Left ventricle myocardium superior (tissue), 1 donor: ENCODE results near the gene DLD. TPM values are rescaled to one million over a fixed set of nuclear protein-coding genes. Genes with fewer than 3 reads are reported as not detected.
"Not testable (repeated sequence)": the region's sequence is repeated elsewhere in the genome, so short reads cannot be mapped to it uniquely, and the experiment has no call there.

Experiments
- ATAC-seq: fragments of 200-7000 bp; cut with Tn5 transposase; one replicate; pipeline ENCODE4 v1.9.1; 2020; ENCODE audit warnings: mild to moderate bottlenecking, moderate library complexity
- DNase-seq: peaks from one replicate; pipeline ENCODE4 v3.0.0-alpha.2; 2020
- intact Hi-C: fragments of 100-400 bp; cut with micrococcal nuclease; formaldehyde crosslinking; loops from one replicate; pipeline ENCODE4 v1.11.0; 2022
- total RNA-seq: library from RNA; stranded (reverse); fragmentation: NEBNext Ultra II Directional; extraction: Animal tissue kit (Norgen Biotek cat#: 25700); gene quantifications from one replicate; pipeline ENCODE4 v1.2.1, GENCODE V29; 2021
- donor health status: DM: no; HTN: yes; CAD: no; lungs with severe emphysema.

DLD gene
- total RNA-seq, 1 donor from 2014 or later: 314 TPM

DNA sequence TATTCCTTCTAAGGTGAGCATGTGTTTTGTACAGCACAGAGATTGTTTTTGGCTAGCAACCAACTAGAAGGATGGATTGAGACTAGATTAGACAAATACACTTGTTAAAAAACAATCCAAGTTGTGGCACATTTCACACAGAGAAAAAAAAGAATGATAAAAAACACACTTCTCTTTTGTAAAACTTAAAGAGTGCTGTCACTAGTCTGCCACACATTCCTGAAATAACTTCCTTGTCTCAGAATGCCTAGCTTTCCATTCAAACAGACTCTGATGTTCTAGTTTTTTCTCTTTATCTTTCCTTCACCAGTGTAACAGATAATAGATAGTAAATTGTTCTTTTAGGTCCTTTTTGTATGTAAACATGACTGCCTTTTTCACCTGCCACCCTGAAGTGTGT, 11.4 kb downstream of the DLD start:
- intact Hi-C loops: no loop called here
- DNase-seq: no peak
- ATAC-seq: no peak

GRCh38 chr7:107907790-107908189, 16.8 kb downstream of the DLD start:
- no peak for DNase-seq
- ATAC-seq: peak; percentile 79
- intact Hi-C loops: no loop called here

DNA sequence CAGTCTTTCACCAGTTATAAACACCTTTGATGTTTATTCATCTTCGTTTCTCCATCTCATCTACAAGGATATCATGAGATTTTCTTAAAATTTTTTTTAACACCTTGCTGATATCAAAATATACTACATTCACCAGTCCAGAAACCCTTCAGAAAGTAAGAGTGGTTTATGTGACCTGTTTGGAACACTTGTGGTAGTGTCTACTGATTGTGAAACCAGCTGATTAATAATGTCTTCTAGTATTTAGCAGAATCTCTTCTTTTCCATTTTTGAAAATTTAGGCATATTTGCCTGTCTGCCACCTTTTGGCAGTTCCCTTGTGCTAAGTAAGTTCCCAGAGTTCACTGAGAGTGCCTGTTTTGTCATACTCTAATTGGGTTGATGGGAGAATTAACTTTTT, 18.5 kb downstream of the DLD start:
- intact Hi-C loops: no loop called here
- DNase-seq: no peak
- no peak for ATAC-seq

GRCh38 chr7:107911981-107912380, 21.0 kb downstream of the DLD start:
- ATAC-seq: no peak
- DNase-seq: no peak
- intact Hi-C loops: no loop called here

GRCh38 chr7:107913851-107914250, 22.9 kb downstream of the DLD start:
- intact Hi-C loops: no loop called here
- no peak for ATAC-seq

GRCh38 chr7:107914831-107915230, 23.8 kb downstream of the DLD start:
- ATAC-seq: no peak

More at GRCh38 chr7:107913851-107914250, 22.9 kb downstream of the DLD start:
- DNase-seq: no peak

DNA sequence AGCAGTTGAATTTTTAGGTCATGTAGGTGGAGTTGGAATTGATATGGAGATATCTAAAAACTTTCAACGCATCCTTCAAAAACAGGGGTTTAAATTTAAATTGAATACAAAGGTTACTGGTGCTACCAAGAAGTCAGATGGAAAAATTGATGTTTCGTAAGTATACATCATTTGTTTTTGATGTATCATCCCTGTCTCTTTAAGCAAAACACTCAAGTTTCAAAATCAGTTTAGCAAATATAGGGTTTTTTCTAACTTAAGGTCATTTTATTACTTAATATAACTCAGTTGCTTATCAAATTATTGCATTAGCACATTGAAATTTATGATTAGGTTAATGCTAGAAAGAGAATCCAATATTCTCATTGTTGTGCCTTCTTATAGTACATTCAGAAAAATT, 24.6 kb downstream of the DLD start:
- ATAC-seq (no peak), DNase-seq (no peak)
- intact Hi-C loops: no loop called here

More at GRCh38 chr7:107914831-107915230, 23.8 kb downstream of the DLD start:
- DNase-seq: no peak
- intact Hi-C loops: no loop called here

- ATAC-seq (peak; percentile 61), DNase-seq (no peak)
- intact Hi-C loops: no loop called here
These were observed 27.0 kb downstream of the DLD start for GRCh38 chr7:107917763-107918651.

GRCh38 chr7:107918948-107919347, 28.0 kb downstream of the DLD start:
- DNase-seq: no peak
- no peak for ATAC-seq
- intact Hi-C loops: no loop called here

DNA sequence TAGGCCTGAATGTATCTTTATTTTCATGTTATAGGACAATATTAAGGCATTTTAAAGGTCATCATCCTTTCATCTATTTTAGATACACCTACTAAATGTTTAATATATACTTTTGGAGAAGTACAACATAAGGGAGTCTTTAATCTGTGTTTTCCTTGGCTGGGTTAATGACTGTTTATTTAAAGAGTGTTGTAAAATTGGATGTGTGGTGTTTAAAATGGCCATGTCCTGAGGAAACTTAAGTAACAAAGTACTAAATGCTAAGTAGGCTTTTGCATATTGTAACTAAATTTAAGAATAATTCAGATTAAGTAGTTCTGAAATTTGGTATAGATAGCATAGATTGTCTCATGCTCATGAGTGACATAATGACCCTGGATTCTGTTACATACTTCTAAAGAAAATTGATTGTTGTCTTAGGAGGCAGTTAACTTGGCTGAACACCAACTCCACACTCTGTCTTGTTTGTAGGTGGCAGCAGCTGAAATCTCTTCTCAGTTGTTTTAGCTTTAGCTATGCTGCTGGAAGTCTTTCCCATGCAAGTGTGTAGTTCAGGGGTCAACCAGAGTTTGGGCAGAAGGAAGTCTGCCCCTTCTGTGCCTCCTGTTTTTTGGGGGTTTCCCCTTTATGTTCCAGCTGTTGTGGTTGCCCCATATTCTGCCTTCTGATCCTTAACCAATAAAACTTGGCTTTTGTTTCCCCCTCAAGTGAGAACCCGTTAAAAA, 29.2 kb downstream of the DLD start:
- no peak for DNase-seq

GRCh38 chr7:107921826-107922225, 30.8 kb downstream of the DLD start:
- intact Hi-C loops, ATAC-seq, DNase-seq: not testable (repeated sequence)

More for the DNA sequence above, 29.2 kb downstream of the DLD start:
- intact Hi-C loops: no loop called here
- ATAC-seq: peak; percentile 25

DNA sequence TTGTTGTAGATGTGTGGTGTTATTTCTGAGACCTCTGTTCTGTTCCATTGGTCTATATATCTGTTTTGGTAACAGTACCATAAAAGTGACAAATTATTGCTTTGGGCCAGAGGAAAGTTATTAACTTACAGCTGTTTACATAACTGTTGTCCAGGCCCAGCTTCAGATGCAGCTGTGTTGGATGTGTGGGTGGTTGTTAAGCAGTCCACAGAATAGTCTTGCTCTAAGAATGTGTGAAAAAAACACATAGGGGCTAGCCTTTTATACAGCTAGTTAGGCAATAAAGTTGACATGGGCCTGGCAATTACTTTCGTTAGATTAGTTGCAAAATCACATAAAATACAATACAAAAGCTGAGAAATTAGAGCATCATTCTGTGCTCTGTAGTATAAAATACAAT, 31.9 kb downstream of the DLD start:
- intact Hi-C loops: no loop called here
- ATAC-seq: peak; percentile 35

DNA sequence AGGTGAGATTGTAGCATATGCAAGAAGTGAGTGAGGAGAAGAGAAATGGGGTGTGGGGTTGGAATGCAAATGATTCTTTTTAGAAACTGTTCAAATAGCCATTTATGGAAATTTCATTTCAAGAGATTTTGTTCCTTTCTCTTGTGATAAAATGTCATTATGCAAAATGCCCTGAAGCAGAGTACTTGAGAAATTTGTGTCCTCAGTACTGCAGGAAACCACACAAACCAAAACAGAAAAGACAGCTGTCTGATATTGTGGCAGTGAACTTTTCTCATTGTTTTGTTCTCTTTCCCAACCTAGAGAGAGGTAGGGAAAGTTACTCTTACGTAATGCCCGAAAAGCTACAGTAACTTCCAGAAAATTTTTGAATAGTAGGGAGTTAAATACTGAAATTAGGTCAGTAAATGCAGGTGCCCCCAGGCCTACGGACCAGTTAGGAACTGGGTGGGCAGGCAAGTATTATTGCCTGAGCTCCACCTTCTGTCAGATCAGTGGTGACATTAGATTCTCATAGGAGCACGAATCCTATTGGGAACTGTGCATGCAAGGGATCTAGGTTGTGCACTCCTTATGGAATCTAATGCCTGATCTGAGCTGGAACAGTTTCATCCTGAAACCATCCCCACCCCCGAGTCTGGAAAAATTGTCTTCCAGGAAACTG, 34.0 kb downstream of the DLD start:
- intact Hi-C loops: no loop called here
- ATAC-seq: peak; percentile 8

More for the DNA sequence above, 31.9 kb downstream of the DLD start:
- DNase-seq: no peak

GRCh38 chr7:107926481-107926880, 35.5 kb downstream of the DLD start:
- ATAC-seq (peak; percentile 27), DNase-seq (no peak)
- intact Hi-C loops: no loop called here

More for the DNA sequence above, 34.0 kb downstream of the DLD start:
- no peak for DNase-seq

DNA sequence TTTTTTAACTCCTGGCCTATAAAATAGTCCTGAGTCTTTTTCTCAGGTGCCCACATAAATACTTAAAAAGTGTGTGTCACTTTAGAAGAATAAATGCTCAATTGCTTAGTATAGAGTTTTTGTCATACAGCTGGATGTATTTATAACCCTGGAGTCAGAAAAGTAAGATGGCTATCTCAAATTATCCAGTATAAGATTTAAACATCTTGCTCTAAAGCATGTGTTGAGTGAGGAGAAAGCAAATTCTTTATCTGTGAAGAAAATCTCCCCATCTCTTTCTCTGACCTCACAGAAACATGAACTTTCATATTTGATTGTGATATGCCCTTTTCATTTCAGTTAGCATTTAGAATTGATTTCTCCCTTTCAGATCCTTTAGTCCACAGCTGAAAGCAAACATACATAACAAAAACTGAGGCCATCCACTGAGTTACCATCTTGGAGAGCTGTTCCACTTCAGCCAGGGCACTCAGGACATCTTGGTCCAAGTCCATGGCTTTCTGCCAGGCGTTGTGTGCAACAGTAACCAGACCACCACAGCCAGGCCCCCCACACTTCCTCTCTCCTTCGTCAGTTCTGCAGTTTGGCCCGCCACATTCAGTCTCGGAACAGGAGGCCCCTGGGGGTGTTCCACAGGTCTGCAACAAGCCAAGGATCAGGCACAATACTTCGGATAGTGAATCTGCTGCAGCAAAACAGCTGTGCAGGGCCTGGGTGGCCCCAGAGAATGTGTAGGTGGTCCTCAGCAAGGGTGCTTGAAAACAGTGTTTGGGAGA, 40.9 kb downstream of the DLD start:
- intact Hi-C loops: no loop called here
- peak; percentile 67 for ATAC-seq
- DNase-seq: peak; percentile 61

DNA sequence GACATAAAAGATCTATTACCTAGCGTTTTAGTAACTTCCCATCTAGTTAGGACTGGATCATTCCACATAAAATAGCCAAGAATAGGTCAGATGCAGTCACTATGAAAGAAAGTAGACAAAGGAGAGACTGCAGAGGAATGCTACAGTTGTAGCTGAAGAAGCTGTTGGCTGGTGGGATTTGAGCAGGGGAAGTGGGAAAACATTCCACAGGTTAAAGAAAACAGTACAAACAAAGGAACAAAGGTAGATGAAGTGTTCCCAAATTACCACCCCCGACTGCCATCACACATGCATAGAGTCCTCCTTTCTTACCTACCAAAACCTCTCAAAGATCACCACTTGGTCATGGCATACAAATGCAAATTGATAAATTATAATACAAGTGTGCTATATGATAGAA, 41.8 kb downstream of the DLD start:
- intact Hi-C loops: no loop called here
- ATAC-seq (no peak), DNase-seq (no peak)

GRCh38 chr7:107933386-107934013, 42.5 kb downstream of the DLD start:
- DNase-seq (no peak), ATAC-seq (no peak)
- intact Hi-C loops: no loop called here

GRCh38 chr7:107934991-107935770, 44.2 kb downstream of the DLD start:
- intact Hi-C loops: no loop called here
- DNase-seq (no peak), ATAC-seq (no peak)
